Measurements from ENCODE around the gene OTUB1.

DNA sequence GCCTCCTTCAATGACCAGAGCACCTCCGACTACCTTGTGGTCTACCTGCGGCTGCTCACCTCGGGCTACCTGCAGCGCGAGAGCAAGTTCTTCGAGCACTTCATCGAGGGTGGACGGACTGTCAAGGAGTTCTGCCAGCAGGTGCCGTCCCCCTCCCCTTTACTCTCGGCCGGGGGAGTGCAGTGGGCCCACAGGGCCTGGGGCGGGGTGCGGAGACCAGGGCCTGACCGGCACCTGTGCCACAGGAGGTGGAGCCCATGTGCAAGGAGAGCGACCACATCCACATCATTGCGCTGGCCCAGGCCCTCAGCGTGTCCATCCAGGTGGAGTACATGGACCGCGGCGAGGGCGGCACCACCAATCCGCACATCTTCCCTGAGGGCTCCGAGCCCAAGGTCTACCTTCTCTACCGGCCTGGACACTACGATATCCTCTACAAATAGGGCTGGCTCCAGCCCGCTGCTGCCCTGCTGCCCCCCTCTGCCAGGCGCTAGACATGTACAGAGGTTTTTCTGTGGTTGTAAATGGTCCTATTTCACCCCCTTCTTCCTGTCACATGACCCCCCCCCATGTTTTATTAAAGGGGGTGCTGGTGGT, 11.0 kb downstream of the OTUB1 start:
- TF ChIP-seq, protein P1, sequence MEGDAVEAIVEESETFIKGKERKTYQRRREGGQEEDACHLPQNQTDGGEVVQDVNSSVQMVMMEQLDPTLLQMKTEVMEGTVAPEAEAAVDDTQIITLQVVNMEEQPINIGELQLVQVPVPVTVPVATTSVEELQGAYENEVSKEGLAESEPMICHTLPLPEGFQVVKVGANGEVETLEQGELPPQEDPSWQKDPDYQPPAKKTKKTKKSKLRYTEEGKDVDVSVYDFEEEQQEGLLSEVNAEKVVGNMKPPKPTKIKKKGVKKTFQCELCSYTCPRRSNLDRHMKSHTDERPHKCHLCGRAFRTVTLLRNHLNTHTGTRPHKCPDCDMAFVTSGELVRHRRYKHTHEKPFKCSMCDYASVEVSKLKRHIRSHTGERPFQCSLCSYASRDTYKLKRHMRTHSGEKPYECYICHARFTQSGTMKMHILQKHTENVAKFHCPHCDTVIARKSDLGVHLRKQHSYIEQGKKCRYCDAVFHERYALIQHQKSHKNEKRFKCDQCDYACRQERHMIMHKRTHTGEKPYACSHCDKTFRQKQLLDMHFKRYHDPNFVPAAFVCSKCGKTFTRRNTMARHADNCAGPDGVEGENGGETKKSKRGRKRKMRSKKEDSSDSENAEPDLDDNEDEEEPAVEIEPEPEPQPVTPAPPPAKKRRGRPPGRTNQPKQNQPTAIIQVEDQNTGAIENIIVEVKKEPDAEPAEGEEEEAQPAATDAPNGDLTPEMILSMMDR (IDR thresholded peaks at IDR 0.05; ENCODE audit: poor library complexity), result no peak
- TF ChIP-seq EZH2 (IDR thresholded peaks at IDR 0.05; ENCODE audit: borderline replicate concordance), result no peak
- no peak for TF ChIP-seq EZH2phosphoT487 (IDR thresholded peaks at IDR 0.05; ENCODE audit: low read depth, severe bottlenecking, unreplicated experiment)
